ENCODE measurements around the gene PRR7.

PRR7 gene

GRCh38 chr5:177437623-177438022, 9.0 kb upstream of the PRR7 start:
- DNase-seq (ENCODE audit: low spot score): no peak

DNA sequence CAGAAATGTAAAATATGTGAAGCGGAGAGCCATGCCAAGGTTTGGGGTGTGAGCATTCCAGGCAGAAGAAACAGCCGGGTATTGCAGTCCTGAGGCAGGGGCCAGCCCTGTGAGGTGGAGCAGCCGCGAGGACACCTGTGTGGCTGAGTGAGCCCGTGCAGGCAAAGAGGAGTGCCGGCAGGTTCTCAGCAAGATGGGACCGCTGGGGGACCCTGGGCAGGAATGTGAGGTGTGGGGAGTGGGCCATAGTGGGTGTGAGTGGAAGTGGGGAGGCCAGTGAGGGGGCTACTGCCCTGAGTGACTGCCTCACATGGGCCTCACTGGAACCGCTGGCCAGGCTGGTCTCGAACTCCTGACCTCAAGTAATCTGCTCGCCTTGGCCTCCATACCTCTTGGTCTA, 8.1 kb upstream of the PRR7 start:
- no peak for DNase-seq (ENCODE audit: low spot score)

DNA sequence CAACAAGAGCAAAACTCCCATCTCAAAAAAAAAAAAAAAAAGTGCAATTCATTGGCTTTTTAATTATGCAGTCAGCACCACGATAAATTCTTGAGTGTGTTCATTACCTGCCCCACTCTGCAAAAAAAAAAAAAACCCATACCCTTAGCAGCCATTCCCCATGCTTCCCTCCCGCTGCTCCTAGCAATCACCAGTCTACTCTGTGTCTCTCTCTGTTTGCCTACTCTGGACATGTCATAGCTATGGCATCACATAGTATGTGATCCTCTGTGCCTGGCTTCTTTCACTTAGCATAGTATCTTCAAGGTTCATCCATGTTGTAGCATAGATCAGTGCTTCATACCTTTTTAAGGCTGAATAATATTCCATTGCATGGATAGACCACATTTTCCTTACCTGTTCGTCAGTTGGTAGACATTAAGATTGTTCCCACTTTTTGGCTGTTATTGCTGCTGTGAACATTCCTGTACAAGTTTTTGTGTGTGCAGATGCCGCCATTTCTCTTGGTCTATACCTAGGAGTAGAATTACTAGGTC, 7.0 kb upstream of the PRR7 start:
- DNase-seq (ENCODE audit: low spot score): no peak

- no peak for DNase-seq (ENCODE audit: low spot score)
Measured at GRCh38 chr5:177440211-177440989, 6.2 kb upstream of the PRR7 start.

- DNase-seq (ENCODE audit: low spot score): no peak
Measured at GRCh38 chr5:177440990-177441780, 5.4 kb upstream of the PRR7 start.

- DNase-seq (ENCODE audit: low spot score): no peak
Measured at GRCh38 chr5:177442066-177442826, 4.4 kb upstream of the PRR7 start.

DNA sequence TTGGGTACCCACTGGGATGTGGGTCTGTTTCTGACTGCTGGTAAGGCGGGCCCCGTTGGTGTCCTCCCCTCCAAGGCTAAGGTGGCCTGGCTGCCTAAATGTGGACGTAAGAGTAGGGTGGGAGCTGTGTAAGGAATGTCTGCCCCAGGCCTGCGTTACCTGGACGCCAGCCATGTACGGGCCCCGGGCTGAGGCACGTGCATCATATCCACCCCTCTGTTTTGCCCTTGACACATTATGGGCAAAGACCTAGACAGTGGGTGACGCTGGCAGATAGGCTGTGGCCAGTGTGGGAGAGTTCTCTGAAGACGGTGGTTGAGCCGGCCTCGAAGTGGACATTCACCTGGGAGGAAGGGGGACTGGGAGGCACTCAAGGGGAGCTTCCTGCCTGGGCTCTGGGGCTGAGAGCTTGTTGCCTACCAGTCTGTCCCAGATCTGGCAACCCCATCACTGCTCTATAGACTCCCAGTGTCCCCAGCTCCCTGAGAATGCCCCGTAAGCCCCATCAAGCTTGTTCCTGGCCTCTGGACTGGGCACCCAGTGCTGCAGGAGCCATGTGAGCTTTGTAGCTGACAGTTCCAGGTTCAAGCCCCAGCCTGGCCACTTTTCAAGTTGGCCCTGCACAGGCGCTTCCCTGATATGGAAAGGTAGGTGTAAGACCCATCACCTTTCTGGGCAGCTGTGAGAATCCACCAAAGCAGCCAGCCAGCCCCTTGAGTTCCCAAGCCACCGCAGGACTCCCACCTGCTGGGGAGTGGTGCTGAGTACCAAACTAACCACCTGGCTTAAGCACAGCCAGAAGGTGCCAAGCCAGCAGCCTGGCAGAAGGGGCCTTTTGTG, 3.2 kb upstream of the PRR7 start:
- no peak for DNase-seq (ENCODE audit: low spot score)

DNA sequence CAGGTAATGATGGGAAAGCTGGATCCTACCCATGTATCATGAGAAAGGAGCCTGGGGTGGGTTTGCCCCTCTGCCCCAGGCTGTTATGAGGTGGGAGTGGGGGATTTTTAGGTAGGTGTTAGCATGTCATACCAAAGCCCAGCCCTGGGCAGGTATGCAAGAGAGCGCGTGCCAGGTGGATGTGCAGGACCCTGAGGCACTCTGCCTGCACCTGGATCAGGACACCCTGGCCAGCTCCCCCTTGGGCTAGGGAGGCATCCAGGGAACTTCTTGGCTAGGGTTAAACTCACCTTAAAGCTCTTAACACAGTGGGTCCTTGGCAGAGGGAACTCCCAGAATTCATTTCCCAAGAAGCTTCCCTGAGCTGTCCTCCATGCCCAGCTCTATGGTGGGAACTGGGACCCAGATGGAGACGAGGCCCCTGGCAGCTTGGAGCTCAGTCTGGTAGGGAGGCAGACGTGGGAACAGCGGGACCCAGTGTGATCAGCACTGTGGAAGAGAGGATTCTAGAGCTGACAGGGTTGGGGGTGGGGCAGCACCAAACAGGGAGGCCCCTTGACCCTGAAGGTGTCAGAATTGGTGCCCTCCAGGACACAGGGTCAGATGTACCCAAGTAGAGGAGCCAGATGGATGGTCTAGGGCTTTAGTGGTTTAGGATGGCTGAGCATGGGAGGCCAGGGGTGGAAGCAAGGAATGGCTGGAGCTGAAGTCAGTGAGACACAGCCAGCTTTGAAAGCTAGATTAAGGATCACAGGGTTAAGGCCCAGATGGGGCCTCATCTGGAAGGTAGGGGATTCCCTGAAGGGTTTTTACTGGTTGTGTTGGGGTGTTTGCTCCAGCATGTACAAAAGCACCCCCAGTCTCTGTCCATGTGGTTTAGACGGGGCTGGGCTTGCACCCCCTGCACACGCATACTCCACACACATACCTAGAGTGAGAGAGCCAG, 2.2 kb upstream of the PRR7 start:
- peak; percentile 64 for DNase-seq (ENCODE audit: low spot score)

GRCh38 chr5:177445052-177445916, 1.3 kb upstream of the PRR7 start:
- no peak for DNase-seq (ENCODE audit: low spot score)

GRCh38 chr5:177445917-177446199, 756 bp upstream of the PRR7 start:
- no peak for DNase-seq (ENCODE audit: low spot score)

DNA sequence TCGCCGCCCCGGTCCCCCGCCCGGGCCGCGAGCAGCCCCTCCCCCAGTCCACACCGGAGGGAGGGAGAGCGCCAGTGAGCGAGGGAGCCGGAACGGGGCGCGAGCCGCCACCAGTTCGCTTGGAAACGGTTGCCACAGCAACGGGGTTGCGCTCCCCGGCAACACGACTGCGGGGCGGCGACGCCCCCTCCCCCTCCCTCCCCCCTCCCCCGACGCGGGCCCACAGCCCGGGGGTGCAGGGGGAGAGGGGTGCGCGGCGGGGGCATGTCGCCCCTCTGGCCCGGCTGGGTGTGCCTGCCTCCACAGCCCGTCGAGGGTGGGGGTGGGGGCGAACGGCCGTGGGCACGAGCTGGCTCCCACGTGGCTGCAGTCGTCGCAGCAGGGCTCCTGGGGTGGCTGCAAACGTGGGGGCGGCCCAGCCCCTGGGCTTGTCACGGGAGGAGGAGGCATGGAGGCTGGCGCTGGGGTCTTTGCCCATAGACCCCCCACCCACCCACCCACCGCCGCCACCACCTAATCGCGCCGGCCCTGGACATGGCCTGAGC, 524 bp downstream of the PRR7 start:
- no peak for DNase-seq (ENCODE audit: low spot score)

DNA sequence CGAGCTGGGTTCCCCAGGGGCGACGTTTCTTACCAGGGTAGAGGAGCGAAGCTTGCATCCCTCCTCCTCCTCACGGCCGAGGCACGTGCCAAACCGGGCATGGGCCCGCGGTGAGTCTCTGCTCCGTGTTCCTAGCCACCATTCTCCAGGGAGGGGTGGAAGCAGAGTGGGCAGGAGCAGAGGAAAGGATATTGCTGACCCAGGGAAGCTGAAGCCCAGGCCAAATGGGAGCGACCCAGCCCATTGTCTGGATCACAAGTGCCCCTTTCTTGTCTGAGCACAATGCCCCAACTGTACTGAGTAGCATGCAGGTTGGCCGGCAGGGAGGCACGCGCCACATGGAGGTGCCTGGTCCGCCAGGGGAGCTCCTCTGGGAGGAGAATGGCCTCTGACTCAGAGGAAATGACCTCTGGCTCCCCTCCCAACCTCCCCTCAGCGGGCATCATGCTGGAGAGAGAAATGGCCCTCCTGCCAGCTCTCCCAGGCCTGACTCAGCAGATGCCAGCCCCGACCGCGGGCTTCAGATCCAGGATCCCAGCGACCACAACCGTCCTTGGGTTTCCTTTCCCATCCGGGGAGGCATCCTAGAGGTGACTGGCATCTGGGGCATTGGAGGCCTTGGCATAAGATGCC, 1.1 kb downstream of the PRR7 start:
- DNase-seq (ENCODE audit: low spot score): no peak

GRCh38 chr5:177448244-177448950, 1.8 kb downstream of the PRR7 start:
- DNase-seq (ENCODE audit: low spot score): no peak

GRCh38 chr5:177449140-177450061, 2.8 kb downstream of the PRR7 start:
- no peak for DNase-seq (ENCODE audit: low spot score)

DNA sequence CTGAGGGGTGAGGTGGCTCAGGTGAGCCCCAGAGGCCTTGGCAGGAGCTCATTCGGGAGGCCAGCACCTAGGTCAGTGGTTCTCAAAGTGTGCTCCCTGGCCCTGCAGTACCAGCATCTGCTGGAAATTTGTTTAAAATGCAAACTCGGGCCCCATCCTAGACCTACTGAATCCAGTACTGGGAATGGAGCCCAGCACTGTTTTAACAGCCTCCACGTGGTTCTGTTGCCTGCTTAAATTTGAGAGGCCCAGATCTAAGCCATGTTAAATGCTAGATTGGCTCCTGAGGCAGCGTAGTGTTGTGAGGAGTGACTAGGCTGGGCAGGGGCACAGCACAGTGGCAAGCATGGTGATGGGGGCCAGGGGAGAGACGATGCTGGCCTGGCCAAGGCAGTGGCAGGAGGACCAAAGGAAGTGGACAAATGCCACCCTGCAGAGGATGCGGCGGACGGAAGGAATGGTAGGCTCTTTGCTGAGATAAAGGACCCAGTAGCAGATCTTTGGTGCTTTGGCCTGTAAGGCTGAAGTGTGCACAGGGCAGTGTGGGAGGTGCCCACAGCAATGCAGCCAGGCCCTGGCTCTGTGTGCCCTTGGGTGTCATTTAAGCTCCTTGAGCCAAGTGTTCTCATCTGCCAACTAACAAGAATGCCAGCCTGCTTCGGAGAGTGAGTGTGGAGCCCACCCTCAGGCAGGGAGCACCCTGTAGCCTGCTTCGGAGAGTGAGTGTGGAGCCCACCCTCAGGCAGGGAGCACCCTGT, 4.2 kb downstream of the PRR7 start:
- DNase-seq (ENCODE audit: low spot score): no peak

Measured in left forelimb (tissue), 1 donor.